IPS-18c (cell line): ENCODE measurements around the gene DLEC1.
"Not testable (repeated sequence)": the region's sequence is repeated elsewhere in the genome, so short reads cannot be mapped to it uniquely, and the experiment has no call there.

ENCODE experiments used
- H3K4me3 ChIP-seq: 2 replicates; pipeline ENCODE4 v1.7.0; 2013; ENCODE audit warnings: low read depth, mild to moderate bottlenecking, low read length, moderate library complexity; ENCODE audit not compliant: insufficient read depth
- H3K9me3 ChIP-seq: one replicate; pipeline ENCODE4 v1.6.1; 2013; ENCODE audit warnings: mild to moderate bottlenecking, low read length, moderate library complexity; ENCODE audit not compliant: control insufficient read depth, insufficient read depth

DLEC1 gene

GRCh38 chr3:38051131-38051530, 12.1 kb downstream of the DLEC1 start:
- peaks cover 5% of the 10 kb centered on the region for H3K9me3 ChIP-seq
- H3K4me3 ChIP-seq, result no peak overlapping the region

- not testable (repeated sequence) for H3K4me3 ChIP-seq, H3K9me3 ChIP-seq
Measured at GRCh38 chr3:38053286-38053685, 14.3 kb downstream of the DLEC1 start.

GRCh38 chr3:38053813-38054498, 14.9 kb downstream of the DLEC1 start:
- not testable (repeated sequence) for H3K9me3 ChIP-seq, H3K4me3 ChIP-seq

- H3K4me3 ChIP-seq, result no peak overlapping the region
- peaks cover 5% of the 10 kb centered on the region for H3K9me3 ChIP-seq
Measured at GRCh38 chr3:38054499-38055001, 15.5 kb downstream of the DLEC1 start.

GRCh38 chr3:38059148-38059547, 20.1 kb downstream of the DLEC1 start:
- no peaks in the 10 kb centered on the region for H3K9me3 ChIP-seq
- H3K4me3 ChIP-seq, result no peak overlapping the region

GRCh38 chr3:38059591-38059990, 20.6 kb downstream of the DLEC1 start:
- no peaks in the 10 kb centered on the region for H3K9me3 ChIP-seq
- H3K4me3 ChIP-seq, result no peak overlapping the region

- no peak overlapping the region for H3K4me3 ChIP-seq
- H3K9me3 ChIP-seq, result no peaks in the 10 kb centered on the region
Measured at GRCh38 chr3:38062809-38063208, 23.8 kb downstream of the DLEC1 start.

- H3K4me3 ChIP-seq, H3K9me3 ChIP-seq: not testable (repeated sequence)
Measured at GRCh38 chr3:38064453-38064852, 25.4 kb downstream of the DLEC1 start.

GRCh38 chr3:38067508-38068233, 28.7 kb downstream of the DLEC1 start:
- Histone ChIP-seq H3K4me3 (no peak overlapping the region), H3K9me3 (peaks cover 2% of the 10 kb centered on the region)

GRCh38 chr3:38070013-38070412, 31.0 kb downstream of the DLEC1 start:
- Histone ChIP-seq H3K4me3 (no peak overlapping the region; the same call in 1 of the 2 replicates), H3K9me3 (peaks cover 2% of the 10 kb centered on the region)

- not testable (repeated sequence) for H3K9me3 ChIP-seq, H3K4me3 ChIP-seq
Measured at GRCh38 chr3:38077073-38077472, 38.1 kb downstream of the DLEC1 start.

- not testable (repeated sequence) for H3K4me3 ChIP-seq, H3K9me3 ChIP-seq
Measured at GRCh38 chr3:38082296-38082695, 43.3 kb downstream of the DLEC1 start.

- not testable (repeated sequence) for H3K9me3 ChIP-seq, H3K4me3 ChIP-seq
Measured at GRCh38 chr3:38083254-38083653, 44.2 kb downstream of the DLEC1 start.

GRCh38 chr3:38083871-38084333, 44.9 kb downstream of the DLEC1 start:
- H3K9me3 ChIP-seq, result peaks cover 10% of the 10 kb centered on the region
- H3K4me3 ChIP-seq, result no peak overlapping the region

GRCh38 chr3:38084334-38085310, 45.6 kb downstream of the DLEC1 start:
- no peak overlapping the region for H3K4me3 ChIP-seq
- peaks cover 10% of the 10 kb centered on the region for H3K9me3 ChIP-seq

GRCh38 chr3:38085311-38085942, 46.4 kb downstream of the DLEC1 start:
- Histone ChIP-seq H3K4me3 (no peak overlapping the region), H3K9me3 (peaks cover 10% of the 10 kb centered on the region)

GRCh38 chr3:38085943-38086324, 46.9 kb downstream of the DLEC1 start:
- Histone ChIP-seq H3K9me3 (peaks cover 10% of the 10 kb centered on the region), H3K4me3 (no peak overlapping the region)
